Esophagus squamous epithelium (tissue), 4 donors: Measurements from ENCODE around the gene DEFB131B.

ENCODE experiments used
- POLR2A ChIP-seq, 4 donors: fragments of 450-650 bp; IDR thresholded peaks; one replicate each; pipeline ENCODE4 v1.6.1; 2017; ENCODE audit warnings: antibody characterized with exemption in 4 of 4, mild to moderate bottlenecking in 4 of 4, moderate library complexity in 3 of 4
- TF ChIP-seq, protein P1 (sequence below), 6 experiments: fragments of 450-650 bp in 4 of 6; fragments of 200-600 bp in 2 of 6; sonication (generic) in 2 of 6; IDR thresholded peaks; one replicate each; pipeline ENCODE4 v1.5.1; 2016 to 2019; ENCODE audit warnings: antibody characterized with exemption in 6 of 6, mild to moderate bottlenecking in 4 of 6, moderate library complexity in 4 of 6

DNA sequence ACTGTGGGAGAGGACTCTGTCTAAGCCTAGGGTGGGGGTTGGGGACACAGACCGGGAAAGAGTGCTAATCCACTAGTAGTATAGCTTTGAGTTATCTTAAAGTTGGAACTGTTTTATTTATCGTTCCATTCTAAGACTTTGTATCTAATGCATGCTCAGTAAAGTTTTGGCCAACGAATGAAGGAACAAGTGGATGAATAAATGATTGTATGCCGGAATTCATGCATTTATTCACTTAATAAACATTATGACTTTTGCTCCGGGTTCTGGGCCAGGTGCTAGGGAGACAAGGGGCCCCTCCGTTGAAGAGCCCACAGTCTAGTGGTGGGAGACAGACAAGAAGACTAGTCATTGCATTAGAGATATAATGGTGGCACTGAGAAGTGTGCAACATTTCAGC is 51.2 kb downstream of the DEFB131B start:
- TF ChIP-seq, protein P1, sequence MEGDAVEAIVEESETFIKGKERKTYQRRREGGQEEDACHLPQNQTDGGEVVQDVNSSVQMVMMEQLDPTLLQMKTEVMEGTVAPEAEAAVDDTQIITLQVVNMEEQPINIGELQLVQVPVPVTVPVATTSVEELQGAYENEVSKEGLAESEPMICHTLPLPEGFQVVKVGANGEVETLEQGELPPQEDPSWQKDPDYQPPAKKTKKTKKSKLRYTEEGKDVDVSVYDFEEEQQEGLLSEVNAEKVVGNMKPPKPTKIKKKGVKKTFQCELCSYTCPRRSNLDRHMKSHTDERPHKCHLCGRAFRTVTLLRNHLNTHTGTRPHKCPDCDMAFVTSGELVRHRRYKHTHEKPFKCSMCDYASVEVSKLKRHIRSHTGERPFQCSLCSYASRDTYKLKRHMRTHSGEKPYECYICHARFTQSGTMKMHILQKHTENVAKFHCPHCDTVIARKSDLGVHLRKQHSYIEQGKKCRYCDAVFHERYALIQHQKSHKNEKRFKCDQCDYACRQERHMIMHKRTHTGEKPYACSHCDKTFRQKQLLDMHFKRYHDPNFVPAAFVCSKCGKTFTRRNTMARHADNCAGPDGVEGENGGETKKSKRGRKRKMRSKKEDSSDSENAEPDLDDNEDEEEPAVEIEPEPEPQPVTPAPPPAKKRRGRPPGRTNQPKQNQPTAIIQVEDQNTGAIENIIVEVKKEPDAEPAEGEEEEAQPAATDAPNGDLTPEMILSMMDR (IDR thresholded peaks at IDR 0.05) = no peak
- TF ChIP-seq POLR2A (IDR thresholded peaks at IDR 0.05) = no peak
